PC-3 (cell line): ENCODE data around the gene LMTK2. TPM values are rescaled to one million over a fixed set of nuclear protein-coding genes. Genes with fewer than 3 reads are reported as not detected.

Source experiments
- ATAC-seq: fragments of 200-7000 bp; cut with Tn5 transposase; 2 replicates; pipeline ENCODE4 v1.9.1; 2020; ENCODE audit warnings: mild to moderate bottlenecking, moderate library complexity
- BruUV-seq: library from RNA; stranded (reverse); fragments of 400-500 nt; replicated peaks from 2 replicates; lab custom pipeline; 2021; lab: Mats Ljungman, UMichigan
- CTCF ChIA-PET: fragments of 300-600 bp; sonication (Branson Sonifier 250); formaldehyde crosslinking; loops from one replicate; lab custom pipeline; 2022; ENCODE audit warnings: antibody characterized with exemption; lab: Charles Lee
- POLR2A ChIA-PET: fragments of 300-600 bp; sonication (Branson Sonifier 250); formaldehyde crosslinking; loops from one replicate; lab custom pipeline; 2022; ENCODE audit warnings: antibody characterized with exemption; ENCODE audit not compliant: unreplicated experiment; lab: Charles Lee
- DNase-seq: peaks from one replicate; pipeline ENCODE4 v3.0.0-alpha.2; 2015
- H2AFZ ChIP-seq: fragments of 300-600 bp; sonication (generic); 2 replicates; pipeline ENCODE4 v1.6.0; 2016; ENCODE audit warnings: antibody characterized with exemption, low read length
- H3F3A ChIP-seq: fragments of 300-600 bp; sonication (generic); one replicate; pipeline ENCODE4 v1.6.0; 2017; ENCODE audit warnings: antibody characterized with exemption, low read length, control low read depth, mild to moderate bottlenecking; ENCODE audit not compliant: unreplicated experiment
- H3K27ac ChIP-seq: fragments of 300-600 bp; sonication (generic); 2 replicates; pipeline ENCODE4 v1.5.1; 2016; ENCODE audit warnings: mild to moderate bottlenecking, low read length
- H3K27me3 ChIP-seq: fragments of 300-600 bp; sonication (generic); 2 replicates; pipeline ENCODE4 v1.6.1; 2016; ENCODE audit warnings: low read length, mixed read lengths
- H3K36me3 ChIP-seq: fragments of 300-600 bp; sonication (generic); 2 replicates; pipeline ENCODE4 v1.6.1; 2016; ENCODE audit warnings: low read depth, mixed run types, low read length, mixed read lengths
- H3K4me1 ChIP-seq: fragments of 300-600 bp; sonication (generic); 2 replicates; pipeline ENCODE4 v1.5.1; 2016; ENCODE audit warnings: low read length; ENCODE audit not compliant: insufficient read depth
- H3K4me2 ChIP-seq: fragments of 300-600 bp; sonication (generic); 2 replicates; pipeline ENCODE4 v1.6.0; 2016; ENCODE audit warnings: low read length
- H3K4me3 ChIP-seq: fragments of 300-600 bp; sonication (generic); 2 replicates; pipeline ENCODE4 v1.5.1; 2016; ENCODE audit warnings: mild to moderate bottlenecking, low read length, mixed read lengths
- H3K79me2 ChIP-seq: fragments of 300-600 bp; sonication (generic); 2 replicates; pipeline ENCODE4 v1.6.1; 2017; ENCODE audit warnings: low read length, mixed read lengths
- H3K9ac ChIP-seq: fragments of 300-600 bp; sonication (generic); 2 replicates; pipeline ENCODE4 v1.6.0; 2016; ENCODE audit warnings: mild to moderate bottlenecking, low read length
- H3K9me2 ChIP-seq: fragments of 300-600 bp; sonication (generic); replicated peaks from 2 replicates; pipeline ENCODE4 v1.6.1; 2016; ENCODE audit warnings: mixed run types, low read length, mixed read lengths
- H3K9me3 ChIP-seq: fragments of 300-600 bp; sonication (generic); 2 replicates; pipeline ENCODE4 v1.6.1; 2016; ENCODE audit warnings: low read length, mixed read lengths
- H4K20me1 ChIP-seq: fragments of 300-600 bp; sonication (generic); 2 replicates; pipeline ENCODE4 v1.6.1; 2016; ENCODE audit warnings: low read length, mixed read lengths
- EZH2 ChIP-seq: fragments of 300-600 bp; sonication (generic); IDR thresholded peaks from one replicate; pipeline ENCODE4 v1.6.1; 2017; ENCODE audit warnings: antibody characterized with exemption, mild to moderate bottlenecking, low read length; ENCODE audit not compliant: unreplicated experiment
- EZH2phosphoT487 ChIP-seq: fragments of 300-600 bp; sonication (generic); IDR thresholded peaks from 2 replicates; pipeline ENCODE4 v1.6.1; 2018; ENCODE audit warnings: mild to moderate bottlenecking, antibody characterized with exemption, low read length, borderline replicate concordance
- intact Hi-C: fragments of 100-400 bp; cut with micrococcal nuclease; formaldehyde crosslinking; loops from 2 replicates; pipeline ENCODE4 v1.9.0; 2023
- total RNA-seq: library from RNA; depleted of rRNA; stranded (reverse); fragments of >200 nt; gene quantifications from 2 replicates; pipeline ENCODE4 v1.2.3, GENCODE V29; 2014
- TF ChIP-seq, protein P1 (sequence below): fragments of 300-600 bp; sonication (generic); conservative IDR thresholded peaks from 2 replicates; pipeline ENCODE4 v1.5.1; 2017; ENCODE audit warnings: antibody characterized with exemption, low read depth, mild to moderate bottlenecking, low read length

The LMTK2 gene
- total RNA-seq, 1 experiment from 2014 or later, result 9.0 TPM

GRCh38 chr7:98229441-98229840 lies 122.8 kb downstream of the LMTK2 start:
- H3K9me2 ChIP-seq, result no peaks in the 10 kb centered on the region
- H3K27me3 ChIP-seq, result no peaks in the 10 kb centered on the region
- no peak for ATAC-seq
- H3K9me3 ChIP-seq, result no peaks in the 10 kb centered on the region
- H4K20me1 ChIP-seq, result no peaks in the 10 kb centered on the region
- no peaks in the 10 kb centered on the region for H3F3A ChIP-seq
- no peaks in the 10 kb centered on the region for H3K4me1 ChIP-seq
- ChIA-PET POLR2A (no interaction called here), CTCF (no interaction called here)
- intact Hi-C loops, result no loop called here
- no TSS peak for BruUV-seq
- no peaks in the 10 kb centered on the region for H3K36me3 ChIP-seq
- H2AFZ ChIP-seq, result no peak overlapping the region
- H3K79me2 ChIP-seq, result no peaks in the 10 kb centered on the region
- H3K4me3 ChIP-seq, result no peak overlapping the region
- H3K4me2 ChIP-seq, result no peak overlapping the region
- no peak overlapping the region for H3K9ac ChIP-seq
- H3K27ac ChIP-seq, result no peak overlapping the region
- TF ChIP-seq EZH2phosphoT487 (no peak), EZH2 (no peak)
- TF ChIP-seq, protein P1, sequence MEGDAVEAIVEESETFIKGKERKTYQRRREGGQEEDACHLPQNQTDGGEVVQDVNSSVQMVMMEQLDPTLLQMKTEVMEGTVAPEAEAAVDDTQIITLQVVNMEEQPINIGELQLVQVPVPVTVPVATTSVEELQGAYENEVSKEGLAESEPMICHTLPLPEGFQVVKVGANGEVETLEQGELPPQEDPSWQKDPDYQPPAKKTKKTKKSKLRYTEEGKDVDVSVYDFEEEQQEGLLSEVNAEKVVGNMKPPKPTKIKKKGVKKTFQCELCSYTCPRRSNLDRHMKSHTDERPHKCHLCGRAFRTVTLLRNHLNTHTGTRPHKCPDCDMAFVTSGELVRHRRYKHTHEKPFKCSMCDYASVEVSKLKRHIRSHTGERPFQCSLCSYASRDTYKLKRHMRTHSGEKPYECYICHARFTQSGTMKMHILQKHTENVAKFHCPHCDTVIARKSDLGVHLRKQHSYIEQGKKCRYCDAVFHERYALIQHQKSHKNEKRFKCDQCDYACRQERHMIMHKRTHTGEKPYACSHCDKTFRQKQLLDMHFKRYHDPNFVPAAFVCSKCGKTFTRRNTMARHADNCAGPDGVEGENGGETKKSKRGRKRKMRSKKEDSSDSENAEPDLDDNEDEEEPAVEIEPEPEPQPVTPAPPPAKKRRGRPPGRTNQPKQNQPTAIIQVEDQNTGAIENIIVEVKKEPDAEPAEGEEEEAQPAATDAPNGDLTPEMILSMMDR, result no peak
- no peak for DNase-seq

DNA sequence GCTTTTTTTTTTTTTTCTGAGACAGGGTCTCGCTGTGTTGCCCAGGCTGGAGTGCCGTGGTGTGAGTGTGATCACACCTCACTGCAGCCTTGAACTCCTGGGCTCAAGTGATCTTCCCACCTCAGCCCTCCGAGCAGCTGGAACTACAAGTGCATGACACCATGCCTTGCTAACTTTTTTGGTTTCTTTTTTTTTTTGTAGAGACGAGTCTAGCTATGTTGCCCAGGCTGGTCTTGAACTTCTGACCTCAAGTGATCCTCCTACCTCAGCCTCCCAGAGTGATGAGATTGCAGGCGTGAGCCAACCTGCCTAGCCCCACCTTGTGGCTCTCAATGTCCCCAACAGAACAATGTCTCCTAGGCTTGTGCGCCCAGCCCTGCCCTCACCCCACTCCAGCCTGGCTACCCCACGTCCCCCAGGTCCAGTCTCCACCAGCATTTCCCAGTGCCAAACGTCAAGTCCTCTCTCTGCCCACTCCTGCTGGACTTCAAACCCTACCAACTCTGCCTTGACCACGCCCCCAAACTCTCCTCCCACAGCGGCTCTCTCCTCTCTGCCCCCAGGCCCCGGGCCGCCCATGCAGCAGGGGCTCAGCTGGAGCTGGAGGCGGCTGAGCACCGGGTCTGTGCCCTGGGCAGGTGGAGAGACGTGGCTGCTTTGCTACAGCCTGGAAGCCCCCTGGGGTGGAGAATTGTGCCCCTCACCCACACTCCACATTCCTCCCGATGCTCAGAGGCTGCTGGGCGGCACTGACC lies 123.5 kb downstream of the LMTK2 start:
- no peak overlapping the region for H2AFZ ChIP-seq
- no peaks in the 10 kb centered on the region for H3K9me2 ChIP-seq
- TF ChIP-seq EZH2phosphoT487, result no peak
- TF ChIP-seq, protein P1, result no peak
- no peak for TF ChIP-seq EZH2
- no peak overlapping the region for H3K9ac ChIP-seq
- no peak overlapping the region for H3K4me3 ChIP-seq
- H3K4me2 ChIP-seq, result no peak overlapping the region
- no TSS peak for BruUV-seq
- H3K27me3 ChIP-seq, result no peaks in the 10 kb centered on the region
- intact Hi-C loops, result no loop called here
- H3K4me1 ChIP-seq, result no peaks in the 10 kb centered on the region
- H3K79me2 ChIP-seq, result no peaks in the 10 kb centered on the region
- H3K27ac ChIP-seq, result no peak overlapping the region
- POLR2A ChIA-PET, result no interaction called here
- no peak for ATAC-seq
- no peaks in the 10 kb centered on the region for H3F3A ChIP-seq
- no peaks in the 10 kb centered on the region for H4K20me1 ChIP-seq
- no peaks in the 10 kb centered on the region for H3K9me3 ChIP-seq
- CTCF ChIA-PET, result no interaction called here
- no peak for DNase-seq
- no peaks in the 10 kb centered on the region for H3K36me3 ChIP-seq

- TF ChIP-seq EZH2 (no peak), EZH2phosphoT487 (no peak)
- TF ChIP-seq, protein P1, result no peak
- H3F3A ChIP-seq, result no peaks in the 10 kb centered on the region
- H4K20me1 ChIP-seq, result no peaks in the 10 kb centered on the region
- ChIA-PET CTCF (no interaction called here), POLR2A (no interaction called here)
- no peak overlapping the region for H3K4me2 ChIP-seq
- H3K27ac ChIP-seq, result no peak overlapping the region
- ATAC-seq (no peak; the same call in 1 of the 2 replicates), DNase-seq (no peak)
- BruUV-seq, result no TSS peak
- H3K79me2 ChIP-seq, result no peaks in the 10 kb centered on the region
- H3K9me3 ChIP-seq, result no peaks in the 10 kb centered on the region
- H3K4me3 ChIP-seq, result no peak overlapping the region
- H3K27me3 ChIP-seq, result no peaks in the 10 kb centered on the region
- no peaks in the 10 kb centered on the region for H3K4me1 ChIP-seq
- intact Hi-C loops, result no loop called here
- H3K36me3 ChIP-seq, result no peaks in the 10 kb centered on the region
- H3K9ac ChIP-seq, result no peak overlapping the region
- no peak overlapping the region for H2AFZ ChIP-seq
- no peaks in the 10 kb centered on the region for H3K9me2 ChIP-seq
Measured at GRCh38 chr7:98230746-98231471, 124.2 kb downstream of the LMTK2 start.
